Measurements from ENCODE around the gene SETD1B. TPM values are rescaled to one million over a fixed set of nuclear protein-coding genes. Genes with fewer than 3 reads are reported as not detected.

The SETD1B gene
- total RNA-seq, 1 experiment from 2014 or later, result 7.7 TPM

DNA sequence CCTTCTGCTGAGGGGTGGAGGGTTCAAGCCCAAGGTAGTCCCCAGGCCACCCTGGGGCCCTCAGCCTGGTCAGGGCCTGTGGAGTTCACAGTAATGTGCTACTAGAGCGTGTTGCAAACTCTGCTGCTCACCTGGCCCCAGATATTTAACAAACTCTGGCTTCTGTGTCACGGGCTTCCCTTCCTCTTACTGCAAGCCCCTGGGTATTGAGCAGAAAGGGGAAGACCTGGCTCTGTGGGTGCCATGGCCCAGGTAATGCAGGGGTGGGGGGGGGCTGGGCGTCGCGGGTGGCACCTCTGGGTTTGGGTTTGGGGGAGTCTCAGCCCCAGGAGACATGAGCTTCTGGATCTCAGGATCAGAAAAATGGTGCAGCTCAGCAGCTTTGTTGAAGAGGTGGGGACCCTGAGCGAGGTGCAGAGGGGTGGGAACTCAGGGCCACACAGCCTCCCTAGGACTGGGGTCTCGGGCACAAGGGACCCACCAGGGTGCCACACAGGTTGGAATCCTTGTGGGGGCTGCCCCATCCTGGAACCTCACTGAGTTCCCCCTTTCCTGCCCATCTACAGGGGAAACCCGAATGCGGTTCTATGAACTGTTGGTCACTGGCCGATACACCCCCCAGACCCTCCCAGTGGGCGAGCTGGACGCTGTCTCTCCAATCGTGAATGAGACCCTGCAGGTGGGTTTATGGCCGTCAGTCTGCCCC is 4.0 kb downstream of the SETD1B start:
- no peak for DNase-seq (ENCODE audit: low spot score)

GRCh38 chr12:121808623-121809022 is 4.8 kb downstream of the SETD1B start:
- DNase-seq (ENCODE audit: low spot score), result no peak

- DNase-seq (ENCODE audit: low spot score), result no peak
Observed at GRCh38 chr12:121809712-121810116, 5.9 kb downstream of the SETD1B start.

- no peak for DNase-seq (ENCODE audit: low spot score)
Observed at GRCh38 chr12:121810234-121810817, 6.5 kb downstream of the SETD1B start.

DNA sequence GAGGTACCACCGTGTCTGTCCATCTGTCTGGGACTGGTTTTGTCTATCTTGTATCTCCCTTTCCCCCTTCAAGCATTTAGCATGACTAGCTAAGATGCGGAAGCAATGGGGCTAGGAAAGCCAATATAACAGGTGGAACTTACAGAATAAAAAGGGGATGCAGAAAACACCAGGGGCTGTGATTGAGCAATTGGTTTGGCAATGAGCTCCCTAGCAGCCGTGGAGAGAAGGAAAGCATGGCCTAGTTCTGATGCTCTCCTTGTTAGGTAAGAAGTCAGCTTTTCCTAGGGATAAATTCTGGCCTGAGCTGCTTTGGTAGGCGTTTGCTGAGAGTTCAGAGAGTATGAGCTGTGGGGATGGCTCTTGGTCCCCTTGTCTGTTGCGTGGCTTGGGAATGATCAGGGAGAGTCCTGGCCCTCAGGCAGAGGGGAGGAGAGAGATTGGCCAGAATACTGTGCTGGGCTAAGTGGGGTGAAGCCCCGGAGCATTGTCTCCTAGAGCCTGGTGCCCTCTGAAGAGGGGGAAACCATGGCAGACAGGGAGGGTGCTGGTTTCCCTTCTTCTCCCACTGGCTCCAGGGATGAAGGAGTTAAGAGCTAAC is 7.1 kb downstream of the SETD1B start:
- no peak for DNase-seq (ENCODE audit: low spot score)

- peak; percentile 81 for DNase-seq (ENCODE audit: low spot score)
Observed at GRCh38 chr12:121811434-121812319, 7.9 kb downstream of the SETD1B start.

GRCh38 chr12:121812320-121812871 is 8.6 kb downstream of the SETD1B start:
- peak; percentile 75 for DNase-seq (ENCODE audit: low spot score)

- DNase-seq (ENCODE audit: low spot score), result no peak
Observed at GRCh38 chr12:121812921-121813896, 9.4 kb downstream of the SETD1B start.

GRCh38 chr12:121813951-121814350 is 10.1 kb downstream of the SETD1B start:
- no peak for DNase-seq (ENCODE audit: low spot score)

DNA sequence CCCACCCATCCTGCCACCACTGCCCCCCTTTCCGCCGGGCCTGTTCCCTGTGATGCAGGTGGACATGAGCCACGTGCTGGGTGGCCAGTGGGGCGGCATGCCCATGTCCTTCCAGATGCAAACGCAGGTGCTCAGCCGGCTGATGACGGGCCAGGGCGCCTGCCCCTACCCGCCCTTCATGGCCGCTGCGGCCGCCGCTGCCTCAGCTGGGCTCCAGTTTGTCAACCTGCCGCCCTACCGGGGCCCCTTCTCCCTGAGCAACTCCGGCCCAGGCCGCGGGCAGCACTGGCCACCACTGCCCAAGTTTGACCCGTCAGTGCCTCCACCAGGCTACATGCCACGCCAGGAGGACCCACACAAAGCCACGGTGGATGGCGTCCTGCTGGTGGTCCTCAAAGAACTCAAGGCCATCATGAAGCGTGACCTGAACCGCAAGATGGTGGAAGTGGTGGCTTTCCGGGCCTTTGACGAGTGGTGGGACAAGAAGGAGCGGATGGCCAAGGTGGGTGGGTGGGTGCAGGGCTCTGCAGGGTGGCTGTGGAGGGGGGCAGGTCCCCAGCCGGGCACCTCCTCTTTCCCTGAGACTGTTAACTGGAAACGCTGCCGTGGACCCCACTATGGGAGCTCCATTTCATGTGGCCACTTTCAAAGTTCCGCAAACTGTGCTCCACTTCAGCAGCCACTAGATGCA is 10.8 kb downstream of the SETD1B start:
- no peak for DNase-seq (ENCODE audit: low spot score)

DNA sequence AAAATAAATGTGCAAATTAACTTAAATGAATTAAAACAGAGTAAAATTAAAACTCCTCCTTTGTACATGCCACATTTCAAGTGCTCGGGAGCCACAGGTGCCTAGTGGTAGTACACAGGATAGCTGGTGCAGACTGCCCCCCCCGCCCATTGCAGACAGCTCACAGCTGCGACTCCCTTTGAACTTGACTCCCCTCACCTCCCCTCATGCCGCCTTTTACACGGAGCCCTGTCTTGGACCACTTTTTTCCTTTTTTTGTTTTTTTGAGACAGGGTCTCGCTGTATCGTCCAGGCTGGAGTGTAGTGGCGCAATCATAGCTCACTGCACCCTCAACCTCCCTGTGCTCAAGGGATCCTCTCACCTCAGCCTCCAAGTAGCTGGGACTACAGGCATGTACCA is 11.5 kb downstream of the SETD1B start:
- DNase-seq (ENCODE audit: low spot score), result no peak

DNA sequence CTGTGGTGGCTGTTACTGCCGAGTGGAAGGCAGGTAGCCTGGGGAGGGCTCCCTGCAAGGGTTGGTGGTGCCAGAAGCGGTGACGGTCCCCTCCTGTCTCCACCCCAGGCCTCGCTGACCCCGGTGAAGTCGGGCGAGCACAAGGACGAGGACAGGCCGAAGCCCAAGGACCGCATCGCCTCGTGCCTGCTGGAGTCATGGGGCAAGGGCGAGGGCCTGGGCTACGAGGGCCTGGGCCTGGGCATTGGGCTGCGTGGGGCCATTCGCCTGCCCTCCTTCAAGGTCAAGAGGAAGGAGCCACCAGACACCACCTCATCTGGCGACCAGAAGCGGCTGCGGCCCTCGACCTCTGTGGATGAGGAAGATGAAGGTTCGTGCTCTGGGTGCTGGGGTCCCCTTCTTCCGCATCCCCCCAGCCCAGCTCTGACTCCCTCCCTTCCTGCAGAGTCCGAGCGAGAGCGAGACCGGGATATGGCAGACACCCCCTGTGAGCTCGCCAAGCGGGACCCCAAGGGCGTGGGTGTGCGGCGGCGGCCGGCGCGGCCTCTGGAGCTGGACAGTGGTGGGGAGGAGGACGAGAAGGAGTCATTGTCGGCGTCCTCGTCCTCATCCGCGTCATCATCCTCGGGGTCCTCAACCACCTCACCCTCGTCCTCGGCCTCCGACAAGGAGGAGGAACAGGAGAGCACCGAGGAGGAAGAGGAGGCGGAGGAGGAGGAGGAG is 13.3 kb downstream of the SETD1B start:
- no peak for DNase-seq (ENCODE audit: low spot score)

DNA sequence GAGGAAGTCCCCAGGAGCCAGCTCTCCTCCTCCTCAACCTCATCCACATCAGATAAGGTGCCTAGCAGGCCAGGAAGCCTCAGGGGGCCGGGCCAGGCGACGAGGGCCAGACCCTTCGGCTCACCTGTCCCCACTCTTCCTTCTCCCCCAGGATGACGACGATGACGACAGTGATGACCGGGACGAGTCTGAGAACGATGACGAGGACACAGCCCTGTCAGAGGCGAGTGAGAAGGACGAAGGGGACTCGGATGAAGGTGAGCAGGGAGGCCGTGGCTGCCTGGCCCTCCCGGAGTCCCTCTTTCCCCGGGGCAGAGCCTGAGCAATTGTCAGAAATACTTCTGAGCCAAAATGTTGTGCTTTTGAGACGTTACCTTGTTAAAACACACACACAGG is 13.8 kb downstream of the SETD1B start:
- DNase-seq (ENCODE audit: low spot score), result no peak

GRCh38 chr12:121819212-121819949 is 15.6 kb downstream of the SETD1B start:
- DNase-seq (ENCODE audit: low spot score), result no peak

DNA sequence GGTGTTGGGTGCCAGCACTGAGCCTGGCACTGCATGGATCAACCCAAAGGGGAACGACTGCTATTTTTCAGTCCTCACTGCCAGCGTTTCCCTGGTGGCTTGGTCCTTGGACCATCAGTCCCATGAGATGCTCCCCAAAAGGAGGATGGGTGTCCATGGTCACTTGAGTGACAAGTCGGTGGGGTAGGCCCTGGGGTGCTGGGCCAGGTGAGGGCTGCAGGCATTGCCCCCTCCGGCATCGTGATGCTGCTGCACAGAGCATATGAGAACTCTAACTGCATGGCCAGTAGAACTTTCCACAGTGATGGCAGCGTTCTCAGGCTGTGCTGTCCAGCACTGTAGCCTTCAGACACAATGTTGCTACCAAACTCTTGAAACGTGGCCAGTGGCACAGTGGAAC is 16.2 kb downstream of the SETD1B start:
- no peak for DNase-seq (ENCODE audit: low spot score)

DNA sequence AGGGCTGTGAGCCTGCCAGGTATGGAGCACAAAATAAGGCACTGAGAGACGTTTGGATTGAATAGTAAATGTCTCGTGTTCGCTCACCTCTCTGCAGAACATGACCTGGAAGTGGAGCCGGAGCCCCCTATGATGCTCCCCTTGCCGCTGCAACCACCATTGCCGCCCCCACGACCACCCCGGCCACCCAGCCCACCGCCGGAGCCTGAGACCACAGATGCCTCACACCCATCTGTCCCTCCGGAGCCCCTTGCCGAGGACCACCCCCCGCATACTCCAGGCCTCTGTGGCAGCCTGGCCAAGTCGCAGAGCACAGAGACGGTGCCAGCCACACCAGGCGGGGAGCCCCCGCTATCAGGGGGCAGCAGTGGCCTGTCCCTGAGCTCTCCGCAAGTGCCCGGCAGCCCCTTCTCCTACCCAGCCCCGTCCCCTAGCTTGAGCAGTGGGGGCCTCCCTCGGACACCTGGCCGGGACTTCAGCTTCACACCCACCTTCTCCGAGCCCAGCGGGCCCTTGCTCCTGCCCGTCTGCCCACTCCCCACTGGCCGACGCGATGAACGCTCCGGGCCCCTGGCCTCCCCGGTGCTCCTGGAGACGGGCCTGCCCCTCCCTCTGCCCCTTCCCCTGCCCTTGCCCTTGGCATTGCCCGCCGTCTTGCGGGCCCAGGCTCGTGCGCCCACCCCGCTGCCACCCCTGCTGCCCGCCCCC is 18.7 kb downstream of the SETD1B start:
- no peak for DNase-seq (ENCODE audit: low spot score)

GRCh38 chr12:121823101-121823726 is 19.4 kb downstream of the SETD1B start:
- no peak for DNase-seq (ENCODE audit: low spot score)
